HEK293 (cell line): ENCODE data around the gene ARSJ.

Experiments used
- CTCF ChIA-PET: fragments of 350-600 bp; formaldehyde crosslinking; extraction: SDS; loops from one replicate; lab custom pipeline; 2021; ENCODE audit warnings: antibody characterized with exemption; lab: Yijun Ruan, JAX
- POLR2A ChIA-PET: fragments of 300-600 bp; formaldehyde crosslinking; extraction: SDS; loops from one replicate; lab custom pipeline; 2020; ENCODE audit warnings: antibody characterized with exemption, inconsistent platforms; lab: Yijun Ruan, JAX
- H3K27ac ChIP-seq: fragments of 200-500 bp; sonication (Bioruptor generic); 2 replicates; pipeline ENCODE4 v1.5.1; 2014; ENCODE audit warnings: low read depth, low read length, control low read depth, inconsistent platforms; ENCODE audit errors: extremely low read depth
- H3K36me3 ChIP-seq, 2 experiments: fragments of 200-500 bp in 1 of 2; sonication (Bioruptor generic) in 1 of 2; 1 replicate in 1 of 2; 2 replicates in 1 of 2; pipeline ENCODE4 v1.5.1; 2014 to 2017; ENCODE audit warnings: inconsistent platforms in 2 of 2, low read length in 2 of 2; ENCODE audit not compliant: control insufficient read depth in 2 of 2, insufficient read depth in 1 of 2
- H3K4me1 ChIP-seq: fragments of 200-500 bp; sonication (Bioruptor generic); 2 replicates; pipeline ENCODE4 v1.5.1; 2014; ENCODE audit warnings: mild to moderate bottlenecking, low read length, inconsistent platforms; ENCODE audit not compliant: control insufficient read depth, insufficient read depth
- H3K4me3 ChIP-seq: 2 replicates; pipeline ENCODE4 v1.5.1; 2011; ENCODE audit warnings: low read depth, mild to moderate bottlenecking, control low read depth, low read length, moderate library complexity
- H3K9me3 ChIP-seq: fragments of 200-500 bp; sonication (Bioruptor generic); 2 replicates; pipeline ENCODE4 v1.5.1; 2014; ENCODE audit warnings: low read depth, low read length, inconsistent platforms; ENCODE audit not compliant: control insufficient read depth, insufficient read depth
- AEBP2 ChIP-seq: fragments of 450-650 bp; formaldehyde crosslinking; IDR thresholded peaks from 2 replicates; pipeline ENCODE4 v1.5.1; 2016; ENCODE audit warnings: missing biosample characterization, missing genetic modification characterization, borderline replicate concordance
- GLIS2 ChIP-seq: fragments of 450-650 bp; formaldehyde crosslinking; IDR thresholded peaks from 2 replicates; pipeline ENCODE4 v1.5.1; 2016; ENCODE audit warnings: missing biosample characterization, missing genetic modification characterization
- PRDM1 ChIP-seq: fragments of 450-650 bp; formaldehyde crosslinking; IDR thresholded peaks from 2 replicates; pipeline ENCODE4; 2016; ENCODE audit warnings: missing biosample characterization, missing genetic modification characterization
- REPIN1 ChIP-seq: fragments of 450-650 bp; formaldehyde crosslinking; IDR thresholded peaks from 2 replicates; pipeline ENCODE4 v1.5.1; 2017; ENCODE audit warnings: missing biosample characterization, missing genetic modification characterization, low read depth
- SALL2 ChIP-seq: fragments of 450-650 bp; formaldehyde crosslinking; IDR thresholded peaks from 2 replicates; pipeline ENCODE4 v1.5.0; 2017; ENCODE audit warnings: missing biosample characterization, mild to moderate bottlenecking, missing genetic modification characterization, borderline replicate concordance
- SP2 ChIP-seq: fragments of 450-650 bp; formaldehyde crosslinking; IDR thresholded peaks from 2 replicates; pipeline ENCODE4 v1.5.1; 2016; ENCODE audit warnings: missing biosample characterization, missing genetic modification characterization
- YY2 ChIP-seq: fragments of 450-650 bp; formaldehyde crosslinking; IDR thresholded peaks from 2 replicates; pipeline ENCODE4 v1.5.1; 2016; ENCODE audit warnings: missing biosample characterization, missing genetic modification characterization
- ZBTB20 ChIP-seq: fragments of 450-650 bp; formaldehyde crosslinking; IDR thresholded peaks from 2 replicates; pipeline ENCODE4 v1.5.1; 2016; ENCODE audit warnings: missing biosample characterization, missing genetic modification characterization
- ZFP69B ChIP-seq: fragments of 450-650 bp; formaldehyde crosslinking; IDR thresholded peaks from 2 replicates; pipeline ENCODE4 v1.5.1; 2016; ENCODE audit warnings: missing biosample characterization, missing genetic modification characterization
- ZNF146 ChIP-seq: fragments of 450-650 bp; formaldehyde crosslinking; IDR thresholded peaks from 2 replicates; pipeline ENCODE4 v1.5.1; 2016; ENCODE audit warnings: missing biosample characterization, missing genetic modification characterization
- ZNF175 ChIP-seq: fragments of 450-650 bp; formaldehyde crosslinking; IDR thresholded peaks from 2 replicates; pipeline ENCODE4 v1.5.1; 2016; ENCODE audit warnings: missing biosample characterization, missing genetic modification characterization
- ZNF202 ChIP-seq: fragments of 450-650 bp; formaldehyde crosslinking; IDR thresholded peaks from 2 replicates; pipeline ENCODE4 v1.5.1; 2016; ENCODE audit warnings: missing biosample characterization, missing genetic modification characterization, borderline replicate concordance
- ZNF211 ChIP-seq: fragments of 450-650 bp; formaldehyde crosslinking; IDR thresholded peaks from 2 replicates; pipeline ENCODE4 v1.5.1; 2016; ENCODE audit warnings: low read depth, missing biosample characterization, missing genetic modification characterization
- ZNF24 ChIP-seq: fragments of 450-650 bp; formaldehyde crosslinking; IDR thresholded peaks from 2 replicates; pipeline ENCODE4 v1.5.1; 2016; ENCODE audit warnings: missing biosample characterization, missing genetic modification characterization
- ZNF280D ChIP-seq: fragments of 450-650 bp; formaldehyde crosslinking; IDR thresholded peaks from 2 replicates; pipeline ENCODE4 v1.5.1; 2016; ENCODE audit warnings: missing biosample characterization, missing genetic modification characterization
- ZNF473 ChIP-seq: fragments of 450-650 bp; formaldehyde crosslinking; IDR thresholded peaks from 2 replicates; pipeline ENCODE4 v1.5.1; 2017; ENCODE audit warnings: missing biosample characterization, missing genetic modification characterization
- ZNF549 ChIP-seq: fragments of 450-650 bp; IDR thresholded peaks from 2 replicates; pipeline ENCODE4 v1.5.1; 2018; ENCODE audit warnings: missing biosample characterization, missing genetic modification characterization, mild to moderate bottlenecking, inconsistent platforms, moderate library complexity
- ZNF600 ChIP-seq: fragments of 450-650 bp; formaldehyde crosslinking; IDR thresholded peaks from 2 replicates; pipeline ENCODE4 v1.5.1; 2016; ENCODE audit warnings: missing biosample characterization, missing genetic modification characterization
- ZNF664 ChIP-seq: fragments of 450-650 bp; formaldehyde crosslinking; IDR thresholded peaks from 2 replicates; pipeline ENCODE4 v1.5.1; 2016; ENCODE audit warnings: missing biosample characterization, missing genetic modification characterization
- TF ChIP-seq, protein P1 (sequence below): fragments of 450-650 bp; formaldehyde crosslinking; optimal IDR thresholded peaks from 2 replicates; pipeline ENCODE3; 2016; ENCODE audit warnings: missing biosample characterization, mild to moderate bottlenecking, missing genetic modification characterization
- TF ChIP-seq, protein P2 (sequence below): fragments of 450-650 bp; formaldehyde crosslinking; IDR thresholded peaks from 2 replicates; pipeline ENCODE4 v1.5.1; 2016; ENCODE audit warnings: missing biosample characterization, missing genetic modification characterization
- TF ChIP-seq, protein P3 (sequence below): fragments of 450-650 bp; formaldehyde crosslinking; IDR thresholded peaks from 2 replicates; pipeline ENCODE4 v1.5.1; 2016; ENCODE audit warnings: missing biosample characterization, missing genetic modification characterization, low read depth
- TF ChIP-seq, protein P4 (sequence below): fragments of 450-650 bp; formaldehyde crosslinking; IDR thresholded peaks from 2 replicates; pipeline ENCODE4 v1.5.1; 2017; ENCODE audit warnings: missing biosample characterization, missing genetic modification characterization

ARSJ gene

DNA sequence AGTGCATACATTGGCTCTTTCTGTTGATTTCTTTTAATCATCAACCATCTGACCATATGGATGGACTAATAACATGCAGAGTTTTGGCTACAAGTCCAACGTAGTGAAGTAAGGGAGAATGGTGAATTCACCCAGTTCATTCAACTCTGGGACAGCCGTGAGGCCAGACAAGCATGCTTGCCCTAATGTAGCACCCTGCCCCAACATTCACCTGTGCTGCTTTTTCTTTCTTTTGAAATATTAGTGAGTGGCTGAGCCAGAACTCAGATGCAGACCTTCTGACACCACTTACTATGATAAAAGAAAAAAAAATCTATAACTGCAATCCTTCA is 17.5 kb downstream of the ARSJ start:
- no peak overlapping the region for H3K4me3 ChIP-seq
- no peak overlapping the region for H3K27ac ChIP-seq
- no peak for TF ChIP-seq SP2 (tag by site-specific recombination)
- TF ChIP-seq, protein P1, sequence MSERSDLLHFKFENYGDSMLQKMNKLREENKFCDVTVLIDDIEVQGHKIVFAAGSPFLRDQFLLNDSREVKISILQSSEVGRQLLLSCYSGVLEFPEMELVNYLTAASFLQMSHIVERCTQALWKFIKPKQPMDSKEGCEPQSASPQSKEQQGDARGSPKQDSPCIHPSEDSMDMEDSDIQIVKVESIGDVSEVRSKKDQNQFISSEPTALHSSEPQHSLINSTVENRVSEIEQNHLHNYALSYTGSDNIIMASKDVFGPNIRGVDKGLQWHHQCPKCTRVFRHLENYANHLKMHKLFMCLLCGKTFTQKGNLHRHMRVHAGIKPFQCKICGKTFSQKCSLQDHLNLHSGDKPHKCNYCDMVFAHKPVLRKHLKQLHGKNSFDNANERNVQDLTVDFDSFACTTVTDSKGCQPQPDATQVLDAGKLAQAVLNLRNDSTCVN: no peak
- TF ChIP-seq, protein P2, sequence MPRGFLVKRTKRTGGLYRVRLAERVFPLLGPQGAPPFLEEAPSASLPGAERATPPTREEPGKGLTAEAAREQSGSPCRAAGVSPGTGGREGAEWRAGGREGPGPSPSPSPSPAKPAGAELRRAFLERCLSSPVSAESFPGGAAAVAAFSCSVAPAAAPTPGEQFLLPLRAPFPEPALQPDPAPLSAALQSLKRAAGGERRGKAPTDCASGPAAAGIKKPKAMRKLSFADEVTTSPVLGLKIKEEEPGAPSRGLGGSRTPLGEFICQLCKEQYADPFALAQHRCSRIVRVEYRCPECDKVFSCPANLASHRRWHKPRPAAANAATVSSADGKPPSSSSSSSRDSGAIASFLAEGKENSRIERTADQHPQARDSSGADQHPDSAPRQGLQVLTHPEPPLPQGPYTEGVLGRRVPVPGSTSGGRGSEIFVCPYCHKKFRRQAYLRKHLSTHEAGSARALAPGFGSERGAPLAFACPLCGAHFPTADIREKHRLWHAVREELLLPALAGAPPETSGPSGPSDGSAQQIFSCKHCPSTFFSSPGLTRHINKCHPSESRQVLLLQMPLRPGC (tag by site-specific recombination): no peak
- no peak for TF ChIP-seq SALL2 (tag by site-specific recombination)
- no peak for TF ChIP-seq REPIN1 (tag by site-specific recombination)
- TF ChIP-seq ZBTB20 (tag by site-specific recombination): no peak
- no peak for TF ChIP-seq ZNF211 (tag by site-specific recombination)
- no peak for TF ChIP-seq ZNF473
- no peak for TF ChIP-seq ZNF600
- no peak for TF ChIP-seq ZNF175 (tag by site-specific recombination)
- no peak for TF ChIP-seq ZNF146 (tag by site-specific recombination)
- TF ChIP-seq GLIS2 (tag by site-specific recombination): no peak
- TF ChIP-seq ZNF280D (tag by site-specific recombination): no peak
- TF ChIP-seq ZNF202 (tag by site-specific recombination): no peak
- no peak for TF ChIP-seq ZFP69B
- TF ChIP-seq PRDM1 (tag by site-specific recombination): no peak
- TF ChIP-seq ZNF549 (tag by site-specific recombination): no peak
- TF ChIP-seq, protein P3, sequence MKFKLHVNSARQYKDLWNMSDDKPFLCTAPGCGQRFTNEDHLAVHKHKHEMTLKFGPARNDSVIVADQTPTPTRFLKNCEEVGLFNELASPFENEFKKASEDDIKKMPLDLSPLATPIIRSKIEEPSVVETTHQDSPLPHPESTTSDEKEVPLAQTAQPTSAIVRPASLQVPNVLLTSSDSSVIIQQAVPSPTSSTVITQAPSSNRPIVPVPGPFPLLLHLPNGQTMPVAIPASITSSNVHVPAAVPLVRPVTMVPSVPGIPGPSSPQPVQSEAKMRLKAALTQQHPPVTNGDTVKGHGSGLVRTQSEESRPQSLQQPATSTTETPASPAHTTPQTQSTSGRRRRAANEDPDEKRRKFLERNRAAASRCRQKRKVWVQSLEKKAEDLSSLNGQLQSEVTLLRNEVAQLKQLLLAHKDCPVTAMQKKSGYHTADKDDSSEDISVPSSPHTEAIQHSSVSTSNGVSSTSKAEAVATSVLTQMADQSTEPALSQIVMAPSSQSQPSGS (tag by site-specific recombination): no peak
- TF ChIP-seq YY2 (tag by site-specific recombination): no peak
- TF ChIP-seq, all 188 proteins: peak for 0
- ChIA-PET CTCF (interaction anchor here (0.6 kb wide), 1 partner anchor 80 kb away, joined by 3 read pairs; no protein-coding TSS in a partner anchor), POLR2A (no interaction called here)
- Histone ChIP-seq H3K9me3 (no peaks in the 10 kb centered on the region), H3K36me3 (no peaks in the 10 kb centered on the region), H3K4me1 (peaks cover 6% of the 10 kb centered on the region)

DNA sequence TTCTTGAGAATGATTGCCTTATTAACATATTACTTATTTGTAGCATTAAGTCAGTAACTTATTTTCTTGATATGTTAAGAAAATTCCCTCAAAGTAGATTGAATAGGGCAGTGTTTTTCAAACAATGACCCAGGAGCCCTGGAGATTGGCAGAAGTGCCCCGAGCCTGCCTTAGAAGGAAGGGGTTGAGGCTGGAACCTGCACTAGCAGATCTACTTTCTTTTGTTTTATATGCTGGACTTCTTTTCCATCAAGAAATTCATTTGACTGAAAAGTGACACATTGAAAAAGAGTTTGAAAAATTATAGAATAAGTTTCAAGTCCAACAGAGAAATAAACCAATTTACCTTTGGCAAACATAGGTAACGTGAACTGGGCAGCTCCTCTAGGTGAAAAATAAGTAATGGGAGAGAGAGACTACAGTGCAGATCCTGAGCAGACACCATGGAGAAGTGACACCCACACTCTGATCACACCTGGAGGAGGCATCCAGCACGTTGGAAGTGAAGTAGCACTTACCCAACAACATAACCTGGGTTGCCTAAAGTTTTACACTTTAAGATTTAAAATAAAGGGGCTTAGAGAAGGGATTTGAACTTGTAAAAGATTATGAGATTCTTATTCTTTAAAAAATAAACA is 18.6 kb downstream of the ARSJ start:
- no peaks in the 10 kb centered on the region for H3K36me3 ChIP-seq
- H3K4me3 ChIP-seq: no peak overlapping the region
- CTCF ChIA-PET: no interaction called here
- POLR2A ChIA-PET: interaction anchor here (2.4 kb wide), 1 partner anchor 18 kb away, joined by 12 read pairs; the partner anchor contains the start of gene ARSJ
- H3K4me1 ChIP-seq: peaks cover 6% of the 10 kb centered on the region
- no peak overlapping the region for H3K27ac ChIP-seq
- H3K9me3 ChIP-seq: no peaks in the 10 kb centered on the region
- no peak for TF ChIP-seq ZNF664
- TF ChIP-seq ZNF24 (tag by site-specific recombination): no peak
- TF ChIP-seq ZFP69B: no peak
- TF ChIP-seq, protein P4, sequence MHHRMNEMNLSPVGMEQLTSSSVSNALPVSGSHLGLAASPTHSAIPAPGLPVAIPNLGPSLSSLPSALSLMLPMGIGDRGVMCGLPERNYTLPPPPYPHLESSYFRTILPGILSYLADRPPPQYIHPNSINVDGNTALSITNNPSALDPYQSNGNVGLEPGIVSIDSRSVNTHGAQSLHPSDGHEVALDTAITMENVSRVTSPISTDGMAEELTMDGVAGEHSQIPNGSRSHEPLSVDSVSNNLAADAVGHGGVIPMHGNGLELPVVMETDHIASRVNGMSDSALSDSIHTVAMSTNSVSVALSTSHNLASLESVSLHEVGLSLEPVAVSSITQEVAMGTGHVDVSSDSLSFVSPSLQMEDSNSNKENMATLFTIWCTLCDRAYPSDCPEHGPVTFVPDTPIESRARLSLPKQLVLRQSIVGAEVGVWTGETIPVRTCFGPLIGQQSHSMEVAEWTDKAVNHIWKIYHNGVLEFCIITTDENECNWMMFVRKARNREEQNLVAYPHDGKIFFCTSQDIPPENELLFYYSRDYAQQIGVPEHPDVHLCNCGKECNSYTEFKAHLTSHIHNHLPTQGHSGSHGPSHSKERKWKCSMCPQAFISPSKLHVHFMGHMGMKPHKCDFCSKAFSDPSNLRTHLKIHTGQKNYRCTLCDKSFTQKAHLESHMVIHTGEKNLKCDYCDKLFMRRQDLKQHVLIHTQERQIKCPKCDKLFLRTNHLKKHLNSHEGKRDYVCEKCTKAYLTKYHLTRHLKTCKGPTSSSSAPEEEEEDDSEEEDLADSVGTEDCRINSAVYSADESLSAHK: no peak
- no peak for TF ChIP-seq AEBP2
- no peak for TF ChIP-seq ZBTB20 (tag by site-specific recombination)
